Bronchial epithelial cell (primary cell): Measurements from ENCODE around the gene FASTKD3. TPM values are rescaled to one million over a fixed set of nuclear protein-coding genes. Genes with fewer than 3 reads are reported as not detected.

ENCODE experiments used
- DNase-seq: peaks from one replicate; pipeline ENCODE4 v3.0.0-alpha.2; 2010; ENCODE audit warnings: low read depth
- FAIRE-seq: peaks from 2 replicates; lab custom pipeline; 2011; peaks lifted over from hg19 to GRCh38; lab: Jason Lieb, UNC
- H3K27me3 ChIP-seq: 2 replicates; pipeline ENCODE4 v1.5.1; 2011; ENCODE audit warnings: low read length; ENCODE audit not compliant: control insufficient read depth, insufficient read depth
- H3K36me3 ChIP-seq: 2 replicates; pipeline ENCODE4 v1.5.1; 2011; ENCODE audit warnings: low read length; ENCODE audit not compliant: control insufficient read depth, insufficient read depth
- H3K4me3 ChIP-seq: 2 replicates; pipeline ENCODE4 v1.5.1; 2011; ENCODE audit warnings: mild to moderate bottlenecking, low read depth, low read length, control low read depth
- CTCF ChIP-seq: IDR thresholded peaks from 2 replicates; pipeline ENCODE4 v1.5.1; 2011; ENCODE audit warnings: mild to moderate bottlenecking, moderate library complexity, low read length, control low read depth, inconsistent platforms; ENCODE audit not compliant: insufficient read depth, severe bottlenecking
- total RNA-seq: library from RNA; depleted of rRNA; stranded (reverse); fragments of >200 nt; gene quantifications from 2 replicates; pipeline ENCODE4 v1.2.1, GENCODE V29; 2014

FASTKD3 gene
- total RNA-seq, 1 donor from 2014 or later = 5.8 TPM

DNA sequence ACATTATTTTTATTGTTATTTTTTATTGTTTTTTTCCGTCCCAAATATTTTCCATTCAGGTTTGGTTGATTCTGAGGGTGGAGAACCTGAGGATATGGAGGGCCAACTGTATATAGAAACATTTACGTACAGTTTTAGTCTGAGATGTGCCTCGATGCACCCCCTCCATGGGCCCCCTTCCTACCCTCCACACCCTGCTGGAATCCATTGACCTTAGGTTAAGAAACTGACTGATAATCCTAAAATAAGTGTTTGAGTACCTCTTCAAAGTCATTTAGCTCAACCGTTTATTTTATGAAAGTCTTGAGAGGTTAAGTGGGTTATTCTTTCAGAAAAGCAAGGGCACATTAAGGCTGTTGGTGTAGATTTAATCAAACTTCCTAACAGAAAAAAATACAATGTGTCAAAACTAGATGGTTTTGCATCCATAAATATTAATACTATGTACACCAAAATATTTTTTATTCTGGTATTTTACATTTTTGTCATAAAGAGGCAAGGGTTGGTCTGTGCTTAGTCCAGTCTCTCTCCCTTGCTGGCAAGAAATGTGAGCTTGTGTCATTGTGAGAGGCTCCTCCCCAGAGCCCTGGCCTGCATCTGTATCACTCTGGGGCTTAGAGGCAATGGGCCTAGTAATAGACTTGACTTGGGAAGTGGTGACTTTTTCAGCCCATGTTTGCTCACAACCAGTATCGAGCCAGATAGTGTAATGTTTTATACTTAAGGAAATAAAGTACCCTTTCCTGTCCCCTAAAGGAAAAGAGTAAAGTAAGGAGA, 15.8 kb upstream of the FASTKD3 start:
- DNase-seq (no peak), FAIRE-seq (no peak)
- TF ChIP-seq CTCF = no peak
- Histone ChIP-seq H3K4me3 (no peak overlapping the region), H3K36me3 (peaks cover 18% of the 10 kb centered on the region), H3K27me3 (no peaks in the 10 kb centered on the region)

DNA sequence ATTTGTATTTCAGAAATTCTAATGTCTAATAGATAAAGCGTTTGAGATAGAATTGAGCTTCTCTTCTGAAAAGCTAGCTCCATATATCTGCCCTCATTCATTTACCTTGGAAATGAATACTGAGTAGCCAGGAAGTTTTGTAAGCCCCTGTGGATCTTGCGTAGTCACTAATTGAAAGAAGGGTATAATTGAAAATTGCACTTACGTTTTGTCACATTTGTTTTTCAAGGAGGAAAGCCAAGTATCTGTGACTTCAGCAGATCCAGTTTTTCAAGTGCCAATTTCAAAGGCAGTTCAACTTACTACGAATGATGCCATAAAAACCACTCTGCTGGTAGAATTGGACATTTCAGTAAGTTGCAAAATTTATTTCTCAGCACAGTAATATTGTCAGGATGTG, 14.1 kb upstream of the FASTKD3 start:
- no peak for FAIRE-seq
- Histone ChIP-seq H3K27me3 (no peaks in the 10 kb centered on the region), H3K4me3 (no peak overlapping the region), H3K36me3 (peaks cover 19% of the 10 kb centered on the region)
- TF ChIP-seq CTCF = no peak
- no peak for DNase-seq

- DNase-seq = no peak
- peaks cover 18% of the 10 kb centered on the region for H3K36me3 ChIP-seq
- H3K4me3 ChIP-seq = no peak overlapping the region
- FAIRE-seq = no peak
- H3K27me3 ChIP-seq = no peaks in the 10 kb centered on the region
- TF ChIP-seq CTCF = no peak
Observed at GRCh38 chr5:7881816-7882215, 13.0 kb upstream of the FASTKD3 start.

GRCh38 chr5:7881091-7881490, 12.3 kb upstream of the FASTKD3 start:
- FAIRE-seq = no peak

DNA sequence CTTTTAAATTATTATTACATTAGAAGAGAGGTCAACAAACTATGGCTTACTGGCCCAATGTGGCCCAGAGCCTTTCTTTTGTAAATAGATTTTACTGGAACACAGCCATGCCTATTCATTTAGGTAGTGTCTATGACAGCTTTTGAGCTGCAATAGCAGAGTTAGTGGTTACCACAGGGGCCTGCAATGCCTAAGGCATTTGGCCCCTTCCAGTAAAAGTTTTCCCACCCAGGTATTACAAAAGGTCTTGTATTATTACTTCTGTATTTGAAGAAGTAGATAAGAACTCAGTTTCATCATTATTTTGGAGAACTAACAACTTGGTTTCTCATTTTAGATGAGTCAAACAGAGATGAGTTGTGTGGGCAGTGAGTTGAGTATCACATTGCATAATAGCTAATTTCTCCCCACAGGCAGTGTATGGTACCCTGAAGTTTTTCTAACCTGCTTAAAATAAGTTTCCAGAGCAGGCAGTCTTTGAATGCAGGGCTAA, 9.6 kb upstream of the FASTKD3 start:
- H3K4me3 ChIP-seq = no peak overlapping the region
- no peaks in the 10 kb centered on the region for H3K27me3 ChIP-seq
- FAIRE-seq (no peak), DNase-seq (peak; percentile 82)
- no peak for TF ChIP-seq CTCF
- peaks cover 20% of the 10 kb centered on the region for H3K36me3 ChIP-seq

More at GRCh38 chr5:7881091-7881490, 12.3 kb upstream of the FASTKD3 start:
- Histone ChIP-seq H3K27me3 (no peaks in the 10 kb centered on the region), H3K36me3 (peaks cover 19% of the 10 kb centered on the region), H3K4me3 (no peak overlapping the region)
- no peak for TF ChIP-seq CTCF
- no peak for DNase-seq
